GM19025 (cell line): ENCODE measurements around the gene FAM174B.

Experiments
- ATAC-seq: cut with Tn5 transposase; IDR thresholded peaks from one replicate; pipeline ENCODE4 v1.9.1; 2021; ENCODE audit warnings: mild to moderate bottlenecking, low read depth, moderate library complexity; ENCODE audit not compliant: unreplicated experiment

The FAM174B gene

GRCh38 chr15:92665100-92665555, 9.6 kb upstream of the FAM174B start:
- no peak for ATAC-seq

- no peak for ATAC-seq
Measured at GRCh38 chr15:92664178-92664900, 8.8 kb upstream of the FAM174B start.

GRCh38 chr15:92663250-92663951, 7.8 kb upstream of the FAM174B start:
- peak; percentile 78 for ATAC-seq

GRCh38 chr15:92662762-92663161, 7.2 kb upstream of the FAM174B start:
- ATAC-seq: peak; percentile 20

- no peak for ATAC-seq
Measured at GRCh38 chr15:92661956-92662355, 6.4 kb upstream of the FAM174B start.

- no peak for ATAC-seq
Measured at GRCh38 chr15:92661069-92661468, 5.5 kb upstream of the FAM174B start.

GRCh38 chr15:92657486-92657885, 1.9 kb upstream of the FAM174B start:
- ATAC-seq: no peak

- no peak for ATAC-seq
Measured at GRCh38 chr15:92656089-92656488, 514 bp upstream of the FAM174B start.

GRCh38 chr15:92654662-92655061, 913 bp downstream of the FAM174B start:
- ATAC-seq: no peak

- ATAC-seq: no peak
Measured at GRCh38 chr15:92653836-92654539, 1.6 kb downstream of the FAM174B start.

GRCh38 chr15:92653366-92653765, 2.2 kb downstream of the FAM174B start:
- no peak for ATAC-seq

- ATAC-seq: no peak
Measured at GRCh38 chr15:92652576-92652966, 3.0 kb downstream of the FAM174B start.

GRCh38 chr15:92651877-92652575, 3.5 kb downstream of the FAM174B start:
- no peak for ATAC-seq

GRCh38 chr15:92650966-92651365, 4.6 kb downstream of the FAM174B start:
- no peak for ATAC-seq

GRCh38 chr15:92650256-92650655, 5.3 kb downstream of the FAM174B start:
- no peak for ATAC-seq

GRCh38 chr15:92648190-92648875, 7.2 kb downstream of the FAM174B start:
- no peak for ATAC-seq

- ATAC-seq: no peak
Measured at GRCh38 chr15:92647467-92648163, 8.0 kb downstream of the FAM174B start.

GRCh38 chr15:92646216-92646615, 9.4 kb downstream of the FAM174B start:
- ATAC-seq: no peak

GRCh38 chr15:92645731-92646130, 9.8 kb downstream of the FAM174B start:
- ATAC-seq: no peak
